ENCODE measurements around the gene CARS1.

CARS1 gene

DNA sequence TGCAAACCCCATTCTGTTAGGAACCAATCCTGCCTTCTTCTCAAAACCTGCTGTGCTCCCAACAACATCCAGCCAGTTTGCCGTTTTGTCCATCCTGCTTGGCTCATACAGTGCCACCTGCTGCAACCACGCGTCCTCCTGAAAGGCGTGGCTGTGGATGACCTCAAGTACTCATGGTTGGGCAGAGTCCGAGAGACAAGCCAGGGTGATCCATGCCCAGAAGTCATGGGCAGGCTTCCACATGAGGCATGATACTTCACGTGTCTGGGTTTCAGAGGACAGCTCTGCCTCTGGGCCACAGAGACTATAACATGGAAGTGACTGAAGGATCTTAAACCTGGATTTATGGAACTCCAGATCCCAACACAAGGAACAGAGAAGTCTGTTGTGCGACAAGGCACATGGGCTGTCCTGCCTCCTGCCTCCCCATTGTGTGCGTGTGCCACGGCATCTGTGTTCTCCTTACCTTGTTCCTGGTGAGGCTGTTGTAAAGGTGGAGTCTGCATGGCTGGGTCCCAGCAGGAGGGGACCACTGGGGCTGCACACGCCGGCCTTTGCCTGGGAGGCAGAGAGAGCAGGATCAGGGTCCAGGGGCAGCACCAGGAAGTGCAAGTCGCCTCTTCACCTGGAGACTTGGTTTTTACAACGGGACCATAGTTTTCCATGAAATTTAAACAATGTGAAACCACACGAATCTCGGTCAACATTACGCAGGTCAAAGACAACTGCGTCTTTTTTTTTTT, 15.4 kb downstream of the CARS1 start:
- in situ Hi-C loops (cut with HindIII; ENCODE audit: low sequenced_read_pairs): no loop called here

DNA sequence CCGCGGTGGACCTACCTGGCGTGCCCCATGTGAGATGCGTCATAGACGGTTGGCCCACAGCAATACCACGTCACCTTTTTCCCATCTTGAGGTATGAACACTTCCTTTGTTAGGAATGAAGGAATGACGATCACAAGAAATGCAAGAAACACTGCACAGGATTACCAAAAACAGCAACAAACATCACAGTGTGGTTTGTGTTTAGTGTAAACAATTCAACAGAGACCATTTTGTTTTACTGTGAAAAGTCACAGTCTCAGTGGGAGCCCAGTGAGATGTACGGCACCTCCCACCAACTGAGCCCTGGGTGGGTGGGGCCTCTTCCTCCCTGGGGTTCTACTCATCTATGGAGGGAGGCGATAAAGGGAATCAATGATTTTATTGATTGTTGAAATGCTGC, 16.3 kb downstream of the CARS1 start:
- in situ Hi-C loops (cut with HindIII; ENCODE audit: low sequenced_read_pairs): no loop called here

GRCh38 chr11:3037945-3038271, 19.3 kb downstream of the CARS1 start:
- in situ Hi-C loops (cut with HindIII; ENCODE audit: low sequenced_read_pairs): no loop called here

- in situ Hi-C loops (cut with HindIII; ENCODE audit: low sequenced_read_pairs): no loop called here
Measured at GRCh38 chr11:3037040-3037944, 19.9 kb downstream of the CARS1 start.

- in situ Hi-C loops (cut with HindIII; ENCODE audit: low sequenced_read_pairs): no loop called here
Measured at GRCh38 chr11:3036419-3036818, 20.8 kb downstream of the CARS1 start.

- in situ Hi-C loops (cut with HindIII; ENCODE audit: low sequenced_read_pairs): no loop called here
Measured at GRCh38 chr11:3035333-3035732, 21.9 kb downstream of the CARS1 start.

- in situ Hi-C loops (cut with HindIII; ENCODE audit: low sequenced_read_pairs): no loop called here
Measured at GRCh38 chr11:3030289-3031070, 26.7 kb downstream of the CARS1 start.

DNA sequence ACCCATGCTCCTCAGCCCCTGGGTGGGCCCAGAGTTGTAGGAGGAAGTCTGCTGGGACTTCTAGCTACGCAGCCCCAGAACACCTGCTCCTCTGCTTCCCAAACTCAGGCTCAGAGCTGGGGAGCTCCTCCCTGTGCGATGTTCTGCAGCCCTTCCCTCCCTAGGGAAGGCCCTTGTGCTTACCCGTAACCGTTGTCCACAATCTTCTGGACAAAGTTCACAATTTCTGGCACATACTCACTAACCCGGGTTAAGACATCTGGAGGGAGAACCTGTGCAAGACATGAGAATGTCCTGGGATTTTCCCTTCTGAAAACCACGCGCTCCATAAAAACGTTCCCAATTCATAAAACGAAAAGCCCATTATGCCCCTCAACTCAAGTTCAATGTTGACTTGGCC, 28.4 kb downstream of the CARS1 start:
- in situ Hi-C loops (cut with HindIII; ENCODE audit: low sequenced_read_pairs): no loop called here

GRCh38 chr11:3026803-3027202, 30.4 kb downstream of the CARS1 start:
- in situ Hi-C loops (cut with HindIII; ENCODE audit: low sequenced_read_pairs): no loop called here

- in situ Hi-C loops (cut with HindIII; ENCODE audit: low sequenced_read_pairs): no loop called here
Measured at GRCh38 chr11:3022982-3023381, 34.2 kb downstream of the CARS1 start.

DNA sequence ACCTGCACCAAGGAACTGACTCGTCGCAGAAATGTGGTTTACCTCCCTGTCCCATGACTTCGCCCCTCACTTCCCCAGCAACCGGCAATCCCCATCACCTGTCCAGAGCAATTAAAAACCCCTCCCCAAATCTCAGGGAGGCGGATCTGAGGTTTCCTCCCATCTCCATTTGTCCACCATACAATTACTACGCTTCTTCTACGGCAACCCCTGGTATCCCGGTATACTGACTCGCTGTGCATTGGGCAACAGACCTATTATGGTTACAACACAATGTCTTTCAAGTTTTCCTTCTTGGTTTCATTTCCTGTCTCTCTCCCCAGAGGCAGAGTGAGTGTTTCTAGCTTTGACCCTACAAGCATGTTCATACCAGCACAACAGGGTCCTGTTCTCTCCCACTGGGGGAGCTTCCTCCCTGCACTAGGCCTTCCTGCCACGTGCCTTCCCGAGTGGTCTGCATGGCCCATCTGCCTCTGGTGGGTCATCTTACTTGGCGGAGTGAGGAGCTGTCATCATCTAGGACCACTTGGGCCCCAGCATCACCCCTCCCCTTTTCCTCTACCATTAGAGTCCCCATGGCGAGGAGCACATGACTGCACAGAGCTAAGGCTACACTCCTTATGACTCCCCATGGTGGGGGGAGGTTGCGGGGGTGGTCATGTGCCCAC, 34.8 kb downstream of the CARS1 start:
- in situ Hi-C loops (cut with HindIII; ENCODE audit: low sequenced_read_pairs): no loop called here

GRCh38 chr11:3021125-3021524, 36.1 kb downstream of the CARS1 start:
- in situ Hi-C loops (cut with HindIII; ENCODE audit: low sequenced_read_pairs): no loop called here

DNA sequence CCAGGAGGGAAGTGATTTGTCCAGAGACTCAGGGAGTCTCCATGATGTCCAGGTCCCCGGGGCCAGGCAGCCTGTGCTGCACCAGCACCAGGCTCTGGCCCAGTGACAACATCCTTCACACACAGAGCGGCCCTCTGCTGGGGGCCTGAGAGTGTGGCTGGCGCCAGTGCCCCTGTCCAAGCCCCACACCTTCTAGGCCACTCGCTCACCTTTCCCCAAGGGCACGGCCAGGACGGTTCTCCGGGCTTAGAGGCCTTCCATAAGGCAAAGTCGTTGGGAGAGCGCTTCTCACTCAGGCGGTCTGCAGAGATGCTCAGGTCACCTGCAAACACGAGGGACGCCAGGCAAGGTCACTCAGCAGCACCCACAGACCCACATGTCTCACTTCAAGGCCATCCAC, 37.2 kb downstream of the CARS1 start:
- in situ Hi-C loops (cut with HindIII; ENCODE audit: low sequenced_read_pairs): no loop called here

GRCh38 chr11:3018596-3018995, 38.6 kb downstream of the CARS1 start:
- in situ Hi-C loops (cut with HindIII; ENCODE audit: low sequenced_read_pairs): no loop called here

GRCh38 chr11:3016861-3017260, 40.4 kb downstream of the CARS1 start:
- in situ Hi-C loops (cut with HindIII; ENCODE audit: low sequenced_read_pairs): no loop called here

DNA sequence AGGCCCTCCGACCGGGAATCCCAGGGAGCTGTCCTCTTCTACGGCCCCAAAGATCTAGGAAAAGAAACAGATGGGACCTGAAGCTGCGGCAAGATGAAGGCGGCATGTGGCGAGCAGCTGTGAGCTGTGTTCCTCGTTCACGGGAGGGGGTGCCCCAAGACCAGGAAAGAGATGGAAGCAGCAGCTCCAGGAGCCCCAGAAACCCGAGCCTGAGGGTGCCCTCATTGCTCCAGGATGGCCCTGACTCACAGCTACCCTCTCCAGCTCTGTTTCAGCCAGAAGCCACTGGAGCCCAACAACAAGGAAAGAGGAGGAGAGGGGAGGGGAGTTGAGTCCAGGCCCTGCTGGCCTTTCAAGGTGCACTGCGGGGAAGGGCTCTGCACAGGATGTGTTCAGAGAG, 41.4 kb downstream of the CARS1 start:
- in situ Hi-C loops (cut with HindIII; ENCODE audit: low sequenced_read_pairs): no loop called here

DNA sequence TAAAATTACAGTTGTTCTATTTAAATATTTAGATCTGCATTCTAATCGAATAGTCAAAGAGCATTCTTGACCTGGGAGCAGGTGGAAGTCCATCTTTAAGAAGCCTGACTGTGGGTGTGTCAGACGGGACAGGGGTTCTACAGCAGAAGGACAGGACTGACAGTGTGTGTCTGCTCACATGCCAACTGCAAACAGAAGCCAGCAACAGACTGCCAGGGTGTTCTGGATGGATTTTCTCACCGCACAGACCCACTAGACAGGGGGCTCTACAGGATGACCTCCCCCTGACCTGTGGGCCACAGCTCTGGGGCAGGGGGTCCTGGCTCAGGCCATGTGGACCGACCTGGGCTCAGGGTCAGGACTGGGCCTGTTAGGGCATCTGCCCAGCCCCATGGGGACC, 42.3 kb downstream of the CARS1 start:
- in situ Hi-C loops (cut with HindIII; ENCODE audit: low sequenced_read_pairs): no loop called here

- in situ Hi-C loops (cut with HindIII; ENCODE audit: low sequenced_read_pairs): no loop called here
Measured at GRCh38 chr11:3014057-3014938, 42.9 kb downstream of the CARS1 start.

DNA sequence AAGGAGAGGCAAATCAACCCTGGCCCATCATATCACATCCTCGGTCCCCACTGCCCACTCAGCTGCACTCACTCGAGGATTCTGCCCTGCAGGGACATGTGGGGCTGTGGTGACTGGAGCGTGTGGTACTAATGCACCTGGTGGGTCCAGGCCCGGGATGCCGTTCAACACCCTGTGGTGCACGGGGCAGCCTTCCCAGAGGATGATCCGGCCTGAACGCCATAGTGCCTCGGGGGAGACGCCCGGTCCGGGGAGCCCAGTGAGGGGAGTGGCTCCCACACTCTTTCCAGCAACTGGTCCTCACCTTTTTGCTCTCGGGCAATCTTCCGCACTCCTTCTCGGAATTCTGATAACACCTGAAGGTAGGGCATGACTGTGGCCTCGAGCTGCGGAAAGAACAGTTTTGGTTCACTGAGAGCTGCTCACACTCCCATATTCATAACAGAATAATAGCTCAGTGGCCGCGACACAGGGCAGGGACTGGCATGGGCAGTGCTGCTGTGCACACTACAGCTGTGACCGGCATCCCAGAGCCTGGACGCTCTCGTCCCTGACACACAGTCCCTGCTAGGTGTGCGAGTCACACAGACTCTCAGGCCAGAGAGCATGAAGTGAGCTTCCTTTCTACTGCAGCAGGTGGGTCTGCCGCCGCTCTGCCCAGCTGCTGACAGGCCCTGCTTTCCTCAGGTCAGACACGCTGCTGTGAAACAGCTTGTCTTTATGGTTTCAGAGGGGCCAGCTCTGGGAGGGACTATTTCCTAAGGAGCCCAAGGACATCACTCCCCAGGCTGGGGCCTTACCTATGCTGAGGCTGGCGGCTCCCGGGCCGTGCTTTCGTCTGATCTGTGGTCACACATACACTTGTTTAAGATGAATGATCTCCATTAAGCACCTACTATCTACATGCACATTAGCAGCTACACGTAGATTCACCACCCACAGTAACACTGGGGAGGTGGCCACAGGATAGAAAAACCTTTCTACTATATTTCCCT, 45.0 kb downstream of the CARS1 start:
- in situ Hi-C loops (cut with HindIII; ENCODE audit: low sequenced_read_pairs): no loop called here

Data from DLD1 (cell line).